HAP-1 (cell line): ENCODE data around the gene TENT4B.

ENCODE experiments used
- DNase-seq, 2 experiments: peaks; one replicate each; pipeline ENCODE4 v3.0.0-alpha.2; 2016 to 2020; ENCODE audit warnings: low spot score in 2 of 2
- H3K27me3 ChIP-seq: fragments of 250-450 bp; sonication (Bioruptor Pico); 2 replicates; pipeline ENCODE4 v1.5.1; 2020; ENCODE audit warnings: low read depth, mild to moderate bottlenecking, moderate library complexity
- H3K36me3 ChIP-seq: fragments of 250-450 bp; sonication (Bioruptor Pico); replicated peaks from 2 replicates; pipeline ENCODE4 v1.5.1; 2020; ENCODE audit warnings: mild to moderate bottlenecking
- H3K4me1 ChIP-seq: fragments of 250-450 bp; sonication (Bioruptor Pico); 2 replicates; pipeline ENCODE4 v1.5.1; 2020; ENCODE audit warnings: mild to moderate bottlenecking
- H3K4me3 ChIP-seq: fragments of 250-450 bp; sonication (Bioruptor Pico); 2 replicates; pipeline ENCODE4 v1.5.1; 2020; ENCODE audit warnings: mild to moderate bottlenecking, moderate library complexity
- H3K9me3 ChIP-seq: fragments of 250-450 bp; sonication (Bioruptor Pico); 2 replicates; pipeline ENCODE4 v1.5.1; 2020; ENCODE audit warnings: mild to moderate bottlenecking, moderate library complexity
- in situ Hi-C: fragments of 300-500 bp; cut with MboI; formaldehyde crosslinking; loops from 3 replicates; pipeline ENCODE4 v1.14.3; 2020; ENCODE audit warnings: low sequenced_read_pairs, inconsistent platforms, mixed read lengths

Gene TENT4B

DNA sequence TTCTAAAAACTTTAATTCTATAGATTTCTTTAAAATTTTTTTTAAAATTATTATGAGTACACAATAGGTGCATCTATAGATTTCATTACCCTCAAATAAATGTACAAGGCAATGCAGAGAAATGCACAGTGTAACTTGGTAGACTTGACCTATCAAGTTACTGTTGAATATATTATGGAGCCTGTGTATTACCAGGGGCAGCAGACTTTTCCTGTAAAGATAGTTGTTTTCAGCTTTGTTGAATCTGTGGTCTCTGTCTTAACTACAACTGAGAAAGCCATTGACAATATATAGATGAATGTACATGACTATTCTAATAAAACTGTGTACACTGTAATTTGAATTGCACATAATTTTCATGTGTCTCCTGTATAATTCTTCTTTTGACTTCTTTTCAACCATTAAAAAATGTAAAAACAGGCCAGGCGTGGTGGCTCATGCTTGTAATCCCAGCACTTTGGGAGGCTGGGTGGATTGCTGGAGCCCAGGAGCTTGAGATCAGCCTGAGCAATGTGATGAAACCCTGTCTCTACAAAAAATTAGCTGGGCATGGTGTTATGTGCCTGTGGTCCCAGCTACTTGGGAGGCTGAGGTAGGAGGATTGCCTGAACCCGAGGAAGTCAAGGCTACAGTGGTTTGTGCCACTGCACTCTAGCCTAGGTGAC is 39.4 kb downstream of the TENT4B start:
- Histone ChIP-seq H3K36me3 (peaks cover 2% of the 10 kb centered on the region; the same call in 1 of the 2 replicates), H3K4me1 (peaks cover 8% of the 10 kb centered on the region)
- in situ Hi-C loops, result no loop called here

DNA sequence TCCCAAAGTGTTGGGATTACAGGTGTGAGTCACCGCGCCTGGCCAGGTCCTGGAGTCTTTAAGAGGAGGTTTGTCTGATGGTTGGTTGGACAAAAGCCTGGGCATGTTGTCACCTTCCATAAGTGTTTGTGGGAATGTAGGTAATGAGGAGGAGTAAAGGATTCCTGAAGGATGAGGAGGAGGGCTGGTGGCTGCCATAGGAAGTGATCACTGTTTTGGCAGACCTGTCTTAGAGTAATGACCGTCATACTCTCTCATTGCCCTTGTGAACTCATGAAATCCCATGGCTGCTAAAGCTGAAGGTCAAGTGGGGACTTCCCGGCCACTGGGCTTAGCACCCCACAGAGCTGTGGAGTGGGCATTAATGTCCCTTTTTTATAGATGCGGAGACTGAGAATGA is 40.5 kb downstream of the TENT4B start:
- in situ Hi-C loops, result no loop called here
- DNase-seq, result no peak
- Histone ChIP-seq H3K9me3 (no peaks in the 10 kb centered on the region), H3K4me1 (peaks cover 8% of the 10 kb centered on the region), H3K36me3 (peaks cover 2% of the 10 kb centered on the region; the same call in 1 of the 2 replicates), H3K27me3 (no peaks in the 10 kb centered on the region), H3K4me3 (no peak overlapping the region)

More for the DNA sequence above, 39.4 kb downstream of the TENT4B start:
- Histone ChIP-seq H3K27me3 (no peaks in the 10 kb centered on the region), H3K9me3 (no peaks in the 10 kb centered on the region), H3K4me3 (no peak overlapping the region)
- no peak for DNase-seq

DNA sequence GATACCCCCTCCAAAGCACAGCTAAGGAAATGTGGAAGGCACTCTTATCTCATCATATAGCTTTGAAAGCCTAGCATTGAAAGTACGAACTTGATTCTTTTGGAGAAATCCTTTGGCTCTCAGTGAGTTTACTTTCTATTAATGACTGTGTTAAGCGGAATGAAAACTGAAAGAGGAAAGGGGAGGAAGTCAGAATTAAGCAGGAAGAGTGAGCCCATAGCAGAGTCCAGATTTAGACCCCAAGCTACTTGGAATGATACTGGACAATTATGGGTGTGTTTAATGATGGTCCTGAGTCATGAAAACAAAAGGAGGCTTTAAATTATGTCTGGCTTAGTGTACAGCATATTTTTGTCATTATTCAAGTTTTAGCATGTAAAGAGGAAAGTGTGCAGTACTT is 42.2 kb downstream of the TENT4B start:
- Histone ChIP-seq H3K27me3 (no peaks in the 10 kb centered on the region), H3K4me3 (no peak overlapping the region), H3K9me3 (no peaks in the 10 kb centered on the region), H3K36me3 (peaks cover 1% of the 10 kb centered on the region; the same call in 1 of the 2 replicates), H3K4me1 (peaks cover 8% of the 10 kb centered on the region)
- peak in 1 of 2 experiments; percentile 21 for DNase-seq
- in situ Hi-C loops, result no loop called here

DNA sequence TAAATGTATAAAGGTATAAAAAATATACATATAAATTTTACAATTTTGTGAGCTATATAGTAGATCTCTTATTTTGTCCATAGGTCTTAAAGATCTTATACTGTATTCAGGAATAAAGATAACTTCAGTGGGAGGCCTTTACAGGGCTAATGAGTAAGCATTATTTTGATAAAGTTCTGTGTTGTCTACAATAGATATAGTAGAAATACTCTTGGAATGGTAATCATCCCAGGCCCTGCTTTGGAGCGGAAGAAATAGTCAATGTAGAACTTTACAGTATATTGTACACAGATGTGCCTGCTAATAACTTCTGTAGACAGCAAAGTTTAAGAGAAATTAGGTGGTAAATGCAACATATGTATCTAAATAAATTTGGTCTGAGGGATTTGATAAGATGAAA is 42.6 kb downstream of the TENT4B start:
- Histone ChIP-seq H3K36me3 (no peaks in the 10 kb centered on the region), H3K4me3 (no peak overlapping the region), H3K9me3 (no peaks in the 10 kb centered on the region), H3K4me1 (peaks cover 8% of the 10 kb centered on the region), H3K27me3 (no peaks in the 10 kb centered on the region)
- in situ Hi-C loops, result no loop called here
- no peak for DNase-seq

DNA sequence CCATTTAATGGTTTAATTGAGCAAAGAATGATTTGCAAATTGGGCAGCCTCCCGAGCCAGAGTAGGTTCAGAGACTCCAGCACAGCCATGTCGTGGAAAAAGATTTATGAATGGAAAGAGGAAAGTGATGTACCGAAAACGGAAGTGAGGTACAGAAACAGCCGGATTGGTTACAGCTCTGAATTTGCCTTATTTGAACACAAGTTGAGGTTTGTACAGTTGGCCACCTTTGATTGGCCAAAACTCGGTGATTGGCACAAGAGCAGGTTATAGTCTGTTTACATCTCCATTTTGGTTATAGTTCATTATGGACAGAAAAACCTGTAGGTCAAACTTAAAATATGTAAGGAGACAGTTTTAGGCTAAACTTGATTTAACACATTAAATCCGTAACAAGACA is 44.5 kb downstream of the TENT4B start:
- peaks cover 15% of the 10 kb centered on the region for H3K4me1 ChIP-seq
- in situ Hi-C loops, result no loop called here
- H3K9me3 ChIP-seq, result no peaks in the 10 kb centered on the region

DNA sequence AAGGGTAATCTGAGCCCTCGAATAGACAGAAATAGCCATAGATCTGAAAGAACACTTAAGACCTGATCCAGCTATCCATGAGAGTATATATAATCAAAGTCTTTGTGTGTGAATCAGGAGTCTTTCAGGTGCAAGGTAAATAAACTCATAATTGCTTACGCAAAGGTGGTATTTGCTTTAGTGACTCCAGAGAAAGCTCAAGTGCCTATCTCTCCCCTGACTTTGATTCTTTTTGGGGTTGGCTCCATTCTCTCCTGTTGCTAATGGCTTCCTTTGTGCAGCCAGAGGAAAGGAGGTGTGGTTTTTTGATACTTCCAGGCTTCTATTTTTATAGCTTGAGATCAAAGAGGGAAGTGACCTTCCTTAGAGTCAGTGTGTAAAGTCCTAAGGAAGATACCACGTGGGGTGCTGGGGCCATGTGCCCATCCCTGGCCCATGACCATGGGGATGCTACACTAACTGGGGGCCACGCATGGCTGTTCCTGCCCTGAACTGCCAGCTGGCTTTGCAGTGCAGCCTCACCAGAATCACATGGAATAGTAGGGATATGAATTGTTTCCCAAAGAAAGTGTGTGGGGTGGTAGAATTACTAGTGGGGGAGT is 45.8 kb downstream of the TENT4B start:
- DNase-seq, result no peak
- H3K4me1 ChIP-seq, result peaks cover 28% of the 10 kb centered on the region
- in situ Hi-C loops, result no loop called here
- no peaks in the 10 kb centered on the region for H3K9me3 ChIP-seq
- H3K27me3 ChIP-seq, result no peaks in the 10 kb centered on the region
- no peaks in the 10 kb centered on the region for H3K36me3 ChIP-seq
- H3K4me3 ChIP-seq, result no peak overlapping the region

More for the DNA sequence above, 44.5 kb downstream of the TENT4B start:
- DNase-seq, result no peak
- no peak overlapping the region for H3K4me3 ChIP-seq
- no peaks in the 10 kb centered on the region for H3K36me3 ChIP-seq
- no peaks in the 10 kb centered on the region for H3K27me3 ChIP-seq

DNA sequence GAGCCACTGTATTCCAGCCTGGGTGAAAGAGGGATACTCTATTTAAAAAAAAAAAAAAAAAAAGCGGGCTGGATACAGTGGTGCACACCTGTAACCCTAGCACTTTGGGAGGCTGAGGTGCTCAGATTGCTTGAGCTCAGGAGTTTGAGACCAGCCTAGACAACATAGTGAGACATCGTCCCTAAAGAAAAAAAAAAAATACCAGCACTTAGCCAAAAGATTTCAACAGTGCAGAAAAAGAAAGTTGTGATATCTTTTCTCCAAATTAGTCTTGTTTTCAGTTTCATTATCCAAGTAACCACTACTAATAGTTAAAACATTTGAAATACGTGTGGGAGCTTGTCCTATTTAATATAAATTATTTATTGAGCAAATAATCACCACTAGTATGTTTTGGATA is 48.7 kb downstream of the TENT4B start:
- Histone ChIP-seq H3K27me3 (no peaks in the 10 kb centered on the region), H3K4me1 (peaks cover 22% of the 10 kb centered on the region), H3K36me3 (no peaks in the 10 kb centered on the region), H3K9me3 (no peaks in the 10 kb centered on the region), H3K4me3 (no peak overlapping the region)
- DNase-seq, result no peak
- in situ Hi-C loops, result no loop called here

DNA sequence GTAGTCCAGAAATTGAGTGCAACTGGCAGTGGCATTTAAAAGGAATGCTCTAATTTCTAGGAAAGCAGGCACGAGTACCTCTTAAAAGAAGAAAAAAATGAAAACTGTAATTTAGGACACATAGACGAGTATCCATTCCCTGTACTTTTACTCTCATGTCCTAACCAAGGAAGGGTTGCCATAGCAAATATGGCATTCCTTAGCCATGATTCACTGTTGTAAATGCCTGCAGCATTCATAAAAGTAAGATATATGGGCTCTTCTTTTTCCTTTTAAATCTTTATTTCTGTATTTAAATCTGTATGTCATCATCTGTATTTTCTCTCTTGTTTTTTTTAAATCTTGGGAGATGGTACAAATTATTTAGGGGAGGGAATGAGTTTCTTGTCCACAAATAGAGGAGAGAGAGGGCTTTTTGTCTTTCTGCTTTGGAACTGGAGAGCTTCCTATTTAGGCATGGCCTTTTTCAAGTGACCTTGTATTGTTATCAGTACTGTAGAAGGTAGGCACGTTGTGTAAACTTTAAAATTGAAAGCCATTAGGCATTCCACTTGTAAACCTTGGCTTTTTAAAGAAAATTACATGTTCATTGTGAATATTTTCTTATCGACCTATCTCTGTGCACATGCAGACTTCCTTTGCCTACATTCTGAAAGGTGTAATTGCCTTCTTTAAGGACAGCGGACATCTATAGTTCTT is 50.0 kb downstream of the TENT4B start:
- in situ Hi-C loops, result no loop called here
- peaks cover 29% of the 10 kb centered on the region for H3K4me1 ChIP-seq
- H3K4me3 ChIP-seq, result no peak overlapping the region
- peak; percentile 41 to 73 for DNase-seq
- no peaks in the 10 kb centered on the region for H3K36me3 ChIP-seq
- no peaks in the 10 kb centered on the region for H3K9me3 ChIP-seq
- no peaks in the 10 kb centered on the region for H3K27me3 ChIP-seq

DNA sequence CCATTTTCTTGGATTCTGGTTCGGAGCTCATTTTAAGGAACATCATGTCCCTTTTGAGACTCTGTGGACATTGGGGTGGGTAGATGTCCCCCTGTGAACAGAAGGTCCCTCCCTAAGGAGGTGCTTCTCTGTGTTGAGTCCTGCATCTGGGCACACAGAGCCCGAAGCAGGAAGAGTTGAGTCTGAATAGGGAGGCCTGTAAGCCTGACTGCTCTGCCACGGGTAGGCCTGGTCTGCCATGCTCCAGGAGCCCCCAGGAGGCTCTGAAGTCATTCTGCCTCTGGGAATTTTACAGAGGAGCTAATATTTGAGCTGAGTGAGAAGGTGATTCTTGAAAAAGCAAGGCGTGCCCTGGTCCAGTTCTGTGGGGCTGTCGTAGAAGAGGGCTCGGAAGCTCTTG is 50.6 kb downstream of the TENT4B start:
- in situ Hi-C loops, result no loop called here
- Histone ChIP-seq H3K36me3 (no peaks in the 10 kb centered on the region), H3K4me1 (peaks cover 33% of the 10 kb centered on the region), H3K4me3 (no peak overlapping the region), H3K9me3 (no peaks in the 10 kb centered on the region), H3K27me3 (no peaks in the 10 kb centered on the region)
- no peak for DNase-seq

DNA sequence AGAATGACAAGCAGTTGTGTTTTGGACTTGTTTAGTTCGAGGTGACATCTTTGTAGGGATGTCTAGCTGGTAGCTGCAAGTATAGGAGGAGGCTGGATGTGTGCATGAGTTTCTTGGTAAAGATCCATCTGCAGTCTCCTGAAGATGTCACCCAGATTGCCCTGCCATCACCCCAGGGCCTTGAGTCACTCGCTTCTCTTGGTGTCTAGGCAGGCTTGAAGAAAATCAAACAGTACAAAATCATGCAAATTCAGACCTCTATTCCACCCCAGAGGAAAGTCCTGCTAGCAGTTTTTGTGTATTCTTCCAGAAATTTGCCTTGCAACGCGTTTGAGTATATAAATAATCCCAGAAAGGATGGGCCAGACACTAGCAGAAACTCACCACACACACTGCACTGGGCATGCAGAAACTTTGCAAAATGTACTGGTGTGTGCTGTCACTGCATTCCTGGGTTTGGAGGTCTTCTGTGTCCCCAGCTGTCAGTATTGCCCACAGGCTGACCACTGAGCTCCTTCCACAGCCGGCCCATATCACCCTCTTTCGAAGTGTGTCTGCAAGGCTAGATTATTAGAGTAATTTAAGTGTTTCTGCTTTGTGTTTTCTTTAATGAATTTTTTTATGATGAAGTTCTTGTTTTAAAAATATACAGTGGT is 51.5 kb downstream of the TENT4B start:
- Histone ChIP-seq H3K9me3 (no peaks in the 10 kb centered on the region), H3K4me3 (no peak overlapping the region), H3K27me3 (no peaks in the 10 kb centered on the region), H3K36me3 (no peaks in the 10 kb centered on the region), H3K4me1 (peaks cover 37% of the 10 kb centered on the region)
- no peak for DNase-seq
- in situ Hi-C loops, result no loop called here

DNA sequence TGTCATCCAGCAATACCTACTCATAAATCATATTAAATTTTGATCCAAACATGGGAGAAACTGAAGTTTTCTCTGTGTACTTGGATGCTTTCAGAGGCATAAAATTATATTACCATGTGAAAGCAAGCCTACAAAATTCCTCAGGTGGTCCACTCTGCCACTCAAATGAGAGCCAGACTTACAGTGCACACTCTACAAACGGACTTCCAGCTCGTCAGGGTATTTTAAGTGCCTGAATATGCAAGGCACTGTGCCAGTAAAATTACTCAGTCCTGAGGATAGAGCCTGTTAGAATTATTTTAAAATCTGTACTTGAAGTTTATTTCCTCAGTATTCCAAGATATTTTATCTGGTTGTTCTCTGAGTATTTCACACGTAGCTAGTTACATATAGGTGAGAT is 54.5 kb downstream of the TENT4B start:
- H3K4me1 ChIP-seq, result peaks cover 35% of the 10 kb centered on the region
- no peaks in the 10 kb centered on the region for H3K9me3 ChIP-seq
- no peaks in the 10 kb centered on the region for H3K27me3 ChIP-seq
- H3K4me3 ChIP-seq, result no peak overlapping the region
- in situ Hi-C loops, result no loop called here
- H3K36me3 ChIP-seq, result peaks cover 7% of the 10 kb centered on the region; the same call in 1 of the 2 replicates
- no peak for DNase-seq

DNA sequence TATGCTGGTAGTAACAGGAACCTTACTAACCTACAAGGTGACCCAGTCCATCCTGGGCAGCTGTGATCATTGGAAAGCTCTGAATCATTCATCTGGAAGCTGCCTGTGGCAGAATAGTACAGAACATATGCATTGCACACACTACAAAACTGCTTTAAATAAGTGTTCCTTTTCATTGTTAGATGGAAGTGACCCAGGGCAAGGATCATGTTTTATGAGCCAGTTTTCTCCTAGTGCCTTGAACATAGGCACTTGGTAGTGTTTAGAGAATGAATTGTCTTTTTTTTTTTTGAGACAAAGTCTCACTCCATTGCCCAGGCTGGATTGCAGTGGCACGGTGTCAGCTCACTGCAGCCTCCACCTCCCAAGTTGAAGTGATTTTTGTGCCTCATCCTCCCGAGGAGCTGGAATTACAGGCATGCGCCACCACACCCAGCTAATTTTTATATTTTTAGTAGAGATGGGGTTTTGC is 55.4 kb downstream of the TENT4B start:
- in situ Hi-C loops, result no loop called here

DNA sequence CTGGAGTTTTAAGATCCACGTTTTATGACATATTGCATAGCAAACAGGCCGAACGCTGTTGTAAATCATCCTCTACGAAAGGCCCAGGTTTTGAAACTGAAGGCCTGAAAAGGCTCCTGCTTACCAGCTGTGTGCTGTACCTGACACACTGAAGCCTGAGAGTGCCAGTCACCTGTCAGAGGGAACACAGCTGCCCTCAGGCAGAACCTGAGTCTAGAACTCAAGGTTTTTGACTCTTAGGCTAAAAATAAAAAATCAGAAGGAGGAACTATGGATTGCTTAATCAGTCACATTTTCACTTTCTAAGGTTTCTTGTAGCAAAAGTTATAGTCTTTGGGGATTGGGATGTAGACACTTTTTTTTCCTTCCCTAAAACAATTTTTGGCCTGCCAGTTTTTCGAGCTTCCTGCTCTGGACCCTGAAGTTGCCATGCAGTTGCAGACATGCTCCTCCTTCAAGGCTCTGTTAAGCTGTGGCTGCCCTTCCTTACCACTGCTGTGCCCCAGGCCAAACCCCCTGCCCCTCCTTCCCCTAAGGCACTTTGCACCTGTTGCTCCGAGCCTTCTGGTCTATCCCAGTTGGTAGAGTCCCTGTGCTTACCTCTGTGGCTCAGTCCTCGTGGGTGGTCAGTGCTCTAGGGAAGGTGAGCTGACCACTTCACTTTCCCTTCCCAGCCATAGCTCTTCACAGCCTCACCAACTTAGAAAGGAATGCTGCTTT is 56.6 kb downstream of the TENT4B start:
- Histone ChIP-seq H3K4me1 (peaks cover 21% of the 10 kb centered on the region), H3K36me3 (peaks cover 11% of the 10 kb centered on the region), H3K4me3 (no peak overlapping the region), H3K27me3 (no peaks in the 10 kb centered on the region), H3K9me3 (no peaks in the 10 kb centered on the region)
- in situ Hi-C loops, result loop anchor here (10.0 kb wide), 1 partner anchor 185 kb away; the partner anchor contains the start of gene CNEP1R1
- no peak for DNase-seq

More for the DNA sequence above, 55.4 kb downstream of the TENT4B start:
- H3K4me3 ChIP-seq, result no peak overlapping the region
- DNase-seq, result peak in 1 of 2 experiments; percentile 26
- no peaks in the 10 kb centered on the region for H3K27me3 ChIP-seq
- no peaks in the 10 kb centered on the region for H3K9me3 ChIP-seq
- H3K36me3 ChIP-seq, result peaks cover 7% of the 10 kb centered on the region
- peaks cover 27% of the 10 kb centered on the region for H3K4me1 ChIP-seq
